Metanephros (tissue), 1 donor: ENCODE measurements around the gene PCDHB8. TPM values are rescaled to one million over a fixed set of nuclear protein-coding genes. Genes with fewer than 3 reads are reported as not detected.

Experiments used
- total RNA-seq: library from RNA; depleted of rRNA; stranded (reverse); fragments of >200 nt; gene quantifications from one replicate; pipeline ENCODE4 v1.2.3, GENCODE V29; 2014

PCDHB8 gene
- total RNA-seq: 2.6 TPM

GRCh38 chr5:141177577-141178191 lies at the start of gene PCDHB8:
TSS of gene PCDHB8 (plus strand) at chr5:141177790. CDS start at chr5:141178035, 245 bp downstream.

GRCh38 chr5:141135030-141135717 lies 42.4 kb upstream of the PCDHB8 start, which contains the start of gene PCDHB5:
TSS of gene PCDHB5 (plus strand) at chr5:141135206. CDS start at chr5:141135435, 229 bp downstream.

DNA sequence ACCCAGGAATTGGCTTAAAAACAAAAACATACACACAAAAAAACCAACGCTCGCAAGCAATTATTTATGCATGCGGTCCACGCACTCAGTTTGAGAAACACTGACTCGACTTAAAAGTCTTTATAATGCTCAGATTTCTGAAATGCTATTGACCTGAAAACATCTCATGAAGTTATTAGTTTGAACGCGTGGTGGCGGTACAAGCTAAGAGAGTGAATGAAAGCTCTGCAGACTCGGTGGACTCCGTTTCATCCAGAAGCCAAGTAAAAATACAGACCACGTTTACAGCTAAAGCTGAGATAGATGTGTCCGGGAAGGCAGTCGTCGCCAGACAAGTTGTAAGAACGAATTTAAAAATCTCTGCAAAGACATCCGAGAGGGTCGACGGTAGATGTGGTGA lies 27.8 kb upstream of the PCDHB8 start, which contains the start of gene PCDHB6:
Gene PCDHB6 (plus strand): TSS at position 246 of the 400 bp plus-strand sequence. CDS start 201 bp downstream, outside the sequence.

GRCh38 chr5:141172381-141173204 lies 5.0 kb upstream of the PCDHB8 start, which contains the start of gene PCDHB7:
TSS of gene PCDHB7 (plus strand) at chr5:141172644. CDS start at chr5:141172836, 192 bp downstream.

GRCh38 chr5:141182248-141182647 lies 4.7 kb downstream of the PCDHB8 start, which contains the start of gene PCDHB16:
TSS of gene PCDHB16 (plus strand) at chr5:141182387. CDS start at chr5:141182560, 173 bp downstream.

DNA sequence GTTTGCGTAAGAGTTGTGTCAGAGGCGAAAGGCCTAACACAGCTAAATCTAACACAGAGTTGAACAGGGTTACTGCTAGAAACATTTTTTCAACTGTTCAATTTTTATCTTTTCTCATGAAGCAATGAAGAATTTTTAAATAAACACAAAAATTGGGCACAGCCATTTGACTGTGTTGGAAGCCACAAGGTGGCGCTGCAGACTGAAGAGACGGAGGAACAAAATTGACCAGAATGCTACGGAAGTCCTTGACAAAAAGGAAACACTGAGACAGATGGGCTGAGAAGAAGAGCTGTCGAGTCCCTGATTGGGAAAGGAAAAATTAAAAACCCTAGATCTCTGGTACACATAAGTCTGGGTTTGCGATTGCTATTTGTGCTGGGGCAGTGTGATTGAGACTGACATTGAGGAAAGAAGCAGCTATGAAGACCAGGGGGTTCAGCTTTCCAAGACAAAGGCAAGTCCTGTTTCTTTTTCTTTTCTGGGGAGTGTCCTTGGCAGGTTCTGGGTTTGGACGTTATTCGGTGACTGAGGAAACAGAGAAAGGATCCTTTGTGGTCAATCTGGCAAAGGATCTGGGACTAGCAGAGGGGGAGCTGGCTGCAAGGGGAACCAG lies 9.4 kb downstream of the PCDHB8 start, which contains the start of gene PCDHB9:
Gene PCDHB9 (plus strand): TSS at position 265 of the 616 bp plus-strand sequence. CDS start 158 bp downstream, at position 423.

DNA sequence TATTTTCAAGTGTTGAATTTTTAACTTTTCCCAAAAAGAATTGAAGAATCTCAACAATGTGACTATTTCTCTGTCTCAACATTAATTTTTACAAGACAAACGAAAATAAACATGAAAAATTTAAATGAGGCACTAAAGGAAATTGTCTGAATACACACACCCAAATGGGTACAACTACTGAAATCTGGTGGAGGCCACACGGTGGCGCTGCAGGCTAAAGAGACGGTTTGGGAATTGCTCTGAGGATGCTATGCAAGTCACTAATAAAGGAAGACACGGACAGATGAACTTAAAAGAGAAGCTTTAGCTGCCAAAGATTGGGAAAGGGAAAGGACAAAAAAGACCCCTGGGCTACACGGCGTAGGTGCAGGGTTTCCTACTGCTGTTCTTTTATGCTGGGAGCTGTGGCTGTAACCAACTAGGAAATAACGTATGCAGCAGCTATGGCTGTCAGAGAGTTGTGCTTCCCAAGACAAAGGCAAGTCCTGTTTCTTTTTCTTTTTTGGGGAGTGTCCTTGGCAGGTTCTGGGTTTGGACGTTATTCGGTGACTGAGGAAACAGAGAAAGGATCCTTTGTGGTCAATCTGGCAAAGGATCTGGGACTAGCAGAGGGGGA lies 14.6 kb downstream of the PCDHB8 start, which contains the start of gene PCDHB10:
Gene PCDHB10 (plus strand): TSS at position 244 of the 616 bp plus-strand sequence. CDS start 200 bp downstream, at position 444.

GRCh38 chr5:141199359-141200235 lies 22.0 kb downstream of the PCDHB8 start, which contains the start of gene PCDHB11:
TSS of gene PCDHB11 (plus strand) at chr5:141199627. CDS start at chr5:141199775, 148 bp downstream.

DNA sequence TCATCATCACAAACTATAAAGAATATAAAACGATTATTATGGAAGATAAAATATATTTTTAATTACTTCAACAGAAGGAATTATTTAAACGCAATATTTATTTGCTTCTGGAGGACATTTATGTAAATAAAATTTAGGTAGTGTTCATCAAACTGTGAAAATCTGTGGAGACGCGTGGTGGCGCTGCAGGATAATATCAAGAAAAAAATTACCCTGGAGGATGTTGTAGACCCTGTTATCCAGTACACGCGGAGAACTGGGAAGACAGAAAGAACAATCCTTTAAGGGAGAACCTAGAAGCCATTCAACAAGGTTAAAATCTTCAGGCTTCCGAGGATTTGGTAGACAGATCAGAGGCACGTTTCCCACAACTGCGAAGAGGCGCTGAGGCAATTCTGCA lies 30.9 kb downstream of the PCDHB8 start, which contains the start of gene PCDHB12:
Gene PCDHB12 (plus strand): TSS at position 242 of the 400 bp plus-strand sequence. CDS start 189 bp downstream, outside the sequence.

DNA sequence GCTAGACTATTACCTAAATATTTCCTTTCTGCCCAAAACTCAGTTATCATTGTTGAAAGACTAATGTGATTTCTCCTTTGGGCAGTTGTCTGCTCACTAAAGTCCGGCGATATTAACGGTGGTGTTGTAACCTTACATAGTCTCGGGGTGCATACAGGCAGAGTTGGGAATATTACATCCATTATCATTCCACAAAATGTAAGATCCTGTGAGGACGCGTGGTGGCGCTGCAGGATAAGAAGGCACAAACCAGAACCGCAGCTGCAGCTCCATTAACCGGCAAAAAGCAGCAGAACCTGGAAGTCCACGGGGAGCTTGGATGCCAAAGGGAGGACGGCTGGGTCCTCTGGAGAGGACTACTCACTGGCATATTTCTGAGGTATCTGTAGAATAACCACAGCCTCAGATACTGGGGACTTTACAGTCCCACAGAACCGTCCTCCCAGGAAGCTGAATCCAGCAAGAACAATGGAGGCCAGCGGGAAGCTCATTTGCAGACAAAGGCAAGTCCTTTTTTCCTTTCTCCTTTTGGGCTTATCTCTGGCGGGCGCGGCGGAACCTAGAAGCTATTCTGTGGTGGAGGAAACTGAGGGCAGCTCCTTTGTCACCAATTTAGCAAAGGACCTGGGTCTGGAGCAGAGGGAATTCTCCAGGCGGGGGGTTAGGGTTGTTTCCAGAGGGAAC lies 36.2 kb downstream of the PCDHB8 start, which contains the start of gene PCDHB13:
Gene PCDHB13 (plus strand): TSS at position 264 of the 684 bp plus-strand sequence. CDS start 205 bp downstream, at position 469.

DNA sequence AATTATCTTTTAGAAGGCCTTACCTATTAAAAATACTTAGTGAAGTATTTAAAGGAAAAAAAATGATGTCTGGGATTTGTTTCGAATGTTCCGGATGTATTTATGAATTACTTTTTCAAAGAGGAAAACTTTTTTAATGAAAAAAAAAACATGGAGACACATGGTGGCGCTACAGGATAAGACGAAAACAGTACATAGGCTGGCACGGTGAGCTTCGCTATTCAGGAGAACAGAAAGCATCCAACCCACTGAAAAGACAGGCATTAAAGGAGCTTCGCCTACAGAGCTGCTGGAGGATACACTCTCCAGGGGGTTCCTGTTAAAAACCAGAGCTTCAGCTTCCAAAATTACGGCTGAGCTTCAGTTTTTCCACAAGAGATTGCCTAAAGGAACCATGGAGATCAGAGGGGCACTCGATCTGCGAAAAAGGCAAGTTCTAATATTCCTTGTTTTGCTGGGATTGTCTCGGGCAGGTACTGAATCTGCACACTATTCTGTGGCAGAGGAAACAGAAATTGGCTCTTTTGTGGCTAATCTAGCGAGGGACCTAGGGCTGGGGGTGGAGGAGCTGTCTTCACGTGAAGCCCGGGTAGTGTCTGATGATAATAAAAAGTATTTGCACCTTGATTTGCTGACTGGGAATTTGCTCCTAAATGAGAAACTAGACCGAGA lies 45.7 kb downstream of the PCDHB8 start, which contains the start of gene PCDHB14:
Gene PCDHB14 (plus strand): TSS at position 232 of the 672 bp plus-strand sequence. CDS start 163 bp downstream, at position 395.

Other genes starting within 250 kb of the PCDHB8 start
- 5.8 TPM for gene PCDHAC2, start 211.3 kb upstream of the PCDHB8 start, total RNA-seq
- 0.18 TPM for gene PCDHB1, start 126.4 kb upstream of the PCDHB8 start, total RNA-seq
- 6.2 TPM for gene PCDHB2, start 83.2 kb upstream of the PCDHB8 start, total RNA-seq
- gene PCDHB3, start 77.3 kb upstream of the PCDHB8 start, total RNA-seq: 5.3 TPM
- gene PCDHB4, start 56.0 kb upstream of the PCDHB8 start, total RNA-seq: 3.8 TPM
- gene PCDHB5, start 42.6 kb upstream of the PCDHB8 start, total RNA-seq: 13.4 TPM
- gene PCDHB6, start 27.7 kb upstream of the PCDHB8 start, total RNA-seq: 2.2 TPM
- 4.4 TPM for gene PCDHB7, start 5.1 kb upstream of the PCDHB8 start, total RNA-seq
- gene PCDHB16, start 4.6 kb downstream of the PCDHB8 start, total RNA-seq: 7.8 TPM
- gene PCDHB9, start 9.4 kb downstream of the PCDHB8 start, total RNA-seq: 3.3 TPM
- gene PCDHB10, start 14.6 kb downstream of the PCDHB8 start, total RNA-seq: 6.2 TPM
- gene PCDHB11, start 21.8 kb downstream of the PCDHB8 start, total RNA-seq: 8.5 TPM
- gene PCDHB12, start 30.9 kb downstream of the PCDHB8 start, total RNA-seq: 9.3 TPM
- gene PCDHB13, start 36.1 kb downstream of the PCDHB8 start, total RNA-seq: 7.9 TPM
- gene PCDHB14, start 45.6 kb downstream of the PCDHB8 start, total RNA-seq: 8.6 TPM
- gene PCDHB15, start 67.6 kb downstream of the PCDHB8 start, total RNA-seq: 11.0 TPM
- 0.35 TPM for gene SLC25A2, start 126.3 kb downstream of the PCDHB8 start, total RNA-seq
- gene TAF7, start 143.0 kb downstream of the PCDHB8 start, total RNA-seq: 76.2 TPM
- gene PCDHGA1, start 152.7 kb downstream of the PCDHB8 start, total RNA-seq: 1.1 TPM
- gene PCDHGA2, start 161.0 kb downstream of the PCDHB8 start, total RNA-seq: 10.2 TPM
- 4.8 TPM for gene PCDHGA3, start 166.0 kb downstream of the PCDHB8 start, total RNA-seq
- gene PCDHGB1, start 172.3 kb downstream of the PCDHB8 start, total RNA-seq: 6.0 TPM
- 6.4 TPM for gene PCDHGA4, start 177.2 kb downstream of the PCDHB8 start, total RNA-seq
- gene PCDHGB2, start 182.2 kb downstream of the PCDHB8 start, total RNA-seq: 8.8 TPM
- gene PCDHGA5, start 186.4 kb downstream of the PCDHB8 start, total RNA-seq: 8.7 TPM
- 7.1 TPM for gene PCDHGB3, start 192.5 kb downstream of the PCDHB8 start, total RNA-seq
- gene PCDHGA6, start 196.1 kb downstream of the PCDHB8 start, total RNA-seq: 10.3 TPM
- 8.0 TPM for gene PCDHGA7, start 205.0 kb downstream of the PCDHB8 start, total RNA-seq
- gene PCDHGB4, start 209.9 kb downstream of the PCDHB8 start, total RNA-seq: 14.1 TPM
- gene PCDHGA8, start 214.8 kb downstream of the PCDHB8 start, total RNA-seq: 6.2 TPM
- 14.1 TPM for gene PCDHGB5, start 220.2 kb downstream of the PCDHB8 start, total RNA-seq
- gene PCDHGA9, start 225.0 kb downstream of the PCDHB8 start, total RNA-seq: 9.8 TPM
- 12.3 TPM for gene PCDHGB6, start 230.2 kb downstream of the PCDHB8 start, total RNA-seq
- gene PCDHGA10, start 235.2 kb downstream of the PCDHB8 start, total RNA-seq: 9.1 TPM
- gene PCDHGB7, start 239.9 kb downstream of the PCDHB8 start, total RNA-seq: 15.8 TPM
- gene PCDHGA11, start 243.3 kb downstream of the PCDHB8 start, total RNA-seq: 10.0 TPM